ENCODE data around the gene GAS6. TPM values are rescaled to one million over a fixed set of nuclear protein-coding genes. Genes with fewer than 3 reads are reported as not detected.

Gene GAS6
- total RNA-seq, 2 donors from 2014 or later: 206 to 254 TPM

- Histone ChIP-seq H3K4me3 (no peak overlapping the region), H3K27ac (no peak overlapping the region), H3K9me3 (no peaks in the 10 kb centered on the region), H3K36me3 (no peaks in the 10 kb centered on the region), H3K4me1 (no peaks in the 10 kb centered on the region), H3K27me3 (no peaks in the 10 kb centered on the region)
- no peak for DNase-seq (ENCODE audit: low spot score)
- no peak for TF ChIP-seq CTCF (IDR thresholded peaks at IDR 0.05)
These were observed 41.1 kb upstream of the GAS6 start for GRCh38 chr13:113905018-113905417.

- Histone ChIP-seq H3K36me3 (no peaks in the 10 kb centered on the region), H3K4me3 (no peak overlapping the region), H3K27ac (no peak overlapping the region), H3K9me3 (no peaks in the 10 kb centered on the region), H3K4me1 (no peaks in the 10 kb centered on the region), H3K27me3 (no peaks in the 10 kb centered on the region)
- peak; percentile 57 to 78 for TF ChIP-seq CTCF (IDR thresholded peaks at IDR 0.05)
- peak; percentile 64 for DNase-seq (ENCODE audit: low spot score)
These were observed 40.5 kb upstream of the GAS6 start for GRCh38 chr13:113904411-113904810.

GRCh38 chr13:113903912-113904311 is 40.0 kb upstream of the GAS6 start:
- no peaks in the 10 kb centered on the region for H3K9me3 ChIP-seq
- no peaks in the 10 kb centered on the region for H3K36me3 ChIP-seq
- no peak overlapping the region for H3K4me3 ChIP-seq
- peak; percentile 40 for DNase-seq (ENCODE audit: low spot score)
- no peak for TF ChIP-seq CTCF (IDR thresholded peaks at IDR 0.05)
- H3K4me1 ChIP-seq: no peaks in the 10 kb centered on the region
- H3K27ac ChIP-seq: peak overlapping the region in 1 of 2 donors; percentile 45
- H3K27me3 ChIP-seq: no peaks in the 10 kb centered on the region

GRCh38 chr13:113902986-113903775 is 39.3 kb upstream of the GAS6 start:
- peak overlapping the region in 1 of 2 donors; percentile 45 for H3K27ac ChIP-seq
- no peak for TF ChIP-seq CTCF (IDR thresholded peaks at IDR 0.05)

GRCh38 chr13:113902481-113902880 is 38.6 kb upstream of the GAS6 start:
- Histone ChIP-seq H3K4me1 (peaks cover 0 to 8% of the 10 kb centered on the region in 2 donors), H3K9me3 (no peaks in the 10 kb centered on the region), H3K27me3 (no peaks in the 10 kb centered on the region), H3K4me3 (no peak overlapping the region), H3K36me3 (no peaks in the 10 kb centered on the region), H3K27ac (no peak overlapping the region)
- DNase-seq (ENCODE audit: low spot score): no peak
- TF ChIP-seq CTCF (IDR thresholded peaks at IDR 0.05): no peak

More at GRCh38 chr13:113902986-113903775, 39.3 kb upstream of the GAS6 start:
- Histone ChIP-seq H3K27me3 (no peaks in the 10 kb centered on the region), H3K4me1 (peaks cover 0 to under 1% of the 10 kb centered on the region in 2 donors), H3K36me3 (no peaks in the 10 kb centered on the region), H3K9me3 (no peaks in the 10 kb centered on the region), H3K4me3 (no peak overlapping the region)
- peak; percentile 59 for DNase-seq (ENCODE audit: low spot score)

Data from right atrium auricular region (tissue), 2 donors.